ENCODE measurements around the gene WDR90.

Gene WDR90

DNA sequence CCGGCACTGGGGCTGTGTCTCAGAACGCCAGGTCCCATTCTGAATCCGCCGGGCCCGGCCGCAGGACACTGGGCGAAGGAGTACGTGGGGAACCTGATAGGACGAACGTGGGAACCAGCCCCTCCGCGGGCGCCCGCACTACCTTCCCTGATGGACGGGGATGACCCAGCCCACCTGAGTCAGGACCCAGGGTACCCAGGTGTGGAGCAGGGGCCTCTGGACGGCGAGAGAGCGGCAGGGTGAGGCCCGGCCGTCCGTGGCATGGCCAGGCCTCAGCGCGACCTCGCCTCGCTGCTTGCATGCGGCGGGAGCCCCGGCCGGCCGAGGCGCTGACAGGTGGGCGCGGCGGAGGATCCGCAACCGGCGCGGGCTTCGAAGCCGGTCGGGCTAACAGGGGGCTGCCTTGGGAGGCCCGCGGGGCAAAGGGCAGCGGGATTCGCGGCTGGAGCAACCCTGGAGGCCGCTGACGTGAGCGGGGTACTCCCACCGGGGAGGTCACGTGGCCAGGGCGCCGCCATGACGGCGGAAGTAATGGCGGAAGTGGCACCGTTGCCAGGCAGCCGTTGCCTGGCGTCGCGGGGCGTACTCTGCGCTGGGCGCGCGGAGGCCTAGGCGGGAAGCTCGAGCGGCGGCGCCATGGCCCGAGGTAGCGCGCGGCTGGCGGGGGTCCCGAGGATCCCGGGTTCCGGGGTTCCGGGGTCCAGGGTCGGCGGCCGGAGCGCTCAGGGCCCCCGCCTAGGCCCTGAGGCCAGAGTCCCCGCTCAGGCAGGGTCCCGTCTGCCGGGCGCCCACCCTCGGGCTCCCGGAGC is at the start of gene WDR90:
TSS of gene WDR90 (plus strand) at position 585 of the 809 bp plus-strand sequence. CDS start at position 637, 52 bp downstream.
- peak within 1 kb of the TSS; percentile 73 for H3K9ac ChIP-seq (ENCODE audit: low read depth, low read length)

DNA sequence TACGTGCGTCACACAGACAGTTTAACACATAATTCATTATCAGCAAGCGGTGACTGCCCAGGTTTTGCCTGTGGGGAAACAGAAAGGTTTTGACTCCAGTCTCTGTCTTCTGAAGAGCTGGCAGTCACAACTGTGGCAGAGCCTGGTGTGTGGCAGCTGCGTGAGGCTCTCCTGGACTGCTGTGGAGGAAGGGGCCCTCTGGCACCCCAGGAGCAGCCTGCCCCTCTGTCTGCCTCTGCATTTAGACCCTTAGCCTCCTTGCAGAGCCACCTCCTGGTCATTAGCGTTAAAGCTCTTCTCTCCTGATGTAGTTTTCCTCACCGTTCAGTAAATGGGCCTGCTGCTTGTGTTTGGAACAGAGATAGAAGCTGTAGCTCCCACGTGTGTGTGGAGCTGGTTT is 48.4 kb upstream of the WDR90 start:
- Histone ChIP-seq H3K36me3 (ENCODE audit: control insufficient read depth, insufficient read depth, low read length) (peaks cover 9% of the 10 kb centered on the region), H3K9me3 (ENCODE audit: control insufficient read depth, insufficient read depth, low read length) (no peaks in the 10 kb centered on the region), H3K4me1 (ENCODE audit: control insufficient read depth, insufficient read depth, low read length) (no peaks in the 10 kb centered on the region), H3K4me3 (ENCODE audit: low read depth, low read length) (no peak overlapping the region), H3K9ac (ENCODE audit: low read depth, low read length) (no peak overlapping the region), H3K27me3 (ENCODE audit: control insufficient read depth, insufficient read depth, low read length) (no peaks in the 10 kb centered on the region)

More for the DNA sequence above, at the start of gene WDR90:
- peaks cover 28% of the 10 kb centered on the region for H3K36me3 ChIP-seq (ENCODE audit: control insufficient read depth, insufficient read depth, low read length)
- H3K9me3 ChIP-seq (ENCODE audit: control insufficient read depth, insufficient read depth, low read length), result no peaks in the 10 kb centered on the region
- peak within 1 kb of the TSS; percentile 79 for H3K4me3 ChIP-seq (ENCODE audit: low read depth, low read length)
- H3K4me1 ChIP-seq (ENCODE audit: control insufficient read depth, insufficient read depth, low read length), result no peaks in the 10 kb centered on the region
- H3K27me3 ChIP-seq (ENCODE audit: control insufficient read depth, insufficient read depth, low read length), result no peaks in the 10 kb centered on the region

DNA sequence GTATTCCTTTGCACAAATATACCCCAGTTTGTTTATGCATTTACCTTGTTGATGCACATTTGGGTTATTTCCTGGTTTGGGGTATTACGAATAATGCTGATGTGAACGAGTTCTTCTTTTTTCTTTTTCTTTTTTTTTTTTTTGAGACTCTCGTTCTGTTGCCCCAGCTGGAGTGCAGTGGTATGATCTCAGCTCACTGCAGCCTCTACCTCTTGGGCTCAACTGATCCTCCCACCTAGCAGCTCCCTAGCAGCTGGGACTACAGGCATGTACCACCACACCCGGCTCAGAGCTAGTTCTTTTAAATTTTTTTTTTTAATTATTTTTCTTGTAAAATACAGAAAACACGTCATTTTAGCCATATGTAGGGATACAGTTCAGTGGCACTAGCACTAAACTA is 45.2 kb upstream of the WDR90 start:
- Histone ChIP-seq H3K9ac (ENCODE audit: low read depth, low read length) (no peak overlapping the region), H3K4me1 (ENCODE audit: control insufficient read depth, insufficient read depth, low read length) (no peaks in the 10 kb centered on the region), H3K4me3 (ENCODE audit: low read depth, low read length) (no peak overlapping the region), H3K36me3 (ENCODE audit: control insufficient read depth, insufficient read depth, low read length) (peaks cover 8% of the 10 kb centered on the region), H3K9me3 (ENCODE audit: control insufficient read depth, insufficient read depth, low read length) (no peaks in the 10 kb centered on the region), H3K27me3 (ENCODE audit: control insufficient read depth, insufficient read depth, low read length) (no peaks in the 10 kb centered on the region)

DNA sequence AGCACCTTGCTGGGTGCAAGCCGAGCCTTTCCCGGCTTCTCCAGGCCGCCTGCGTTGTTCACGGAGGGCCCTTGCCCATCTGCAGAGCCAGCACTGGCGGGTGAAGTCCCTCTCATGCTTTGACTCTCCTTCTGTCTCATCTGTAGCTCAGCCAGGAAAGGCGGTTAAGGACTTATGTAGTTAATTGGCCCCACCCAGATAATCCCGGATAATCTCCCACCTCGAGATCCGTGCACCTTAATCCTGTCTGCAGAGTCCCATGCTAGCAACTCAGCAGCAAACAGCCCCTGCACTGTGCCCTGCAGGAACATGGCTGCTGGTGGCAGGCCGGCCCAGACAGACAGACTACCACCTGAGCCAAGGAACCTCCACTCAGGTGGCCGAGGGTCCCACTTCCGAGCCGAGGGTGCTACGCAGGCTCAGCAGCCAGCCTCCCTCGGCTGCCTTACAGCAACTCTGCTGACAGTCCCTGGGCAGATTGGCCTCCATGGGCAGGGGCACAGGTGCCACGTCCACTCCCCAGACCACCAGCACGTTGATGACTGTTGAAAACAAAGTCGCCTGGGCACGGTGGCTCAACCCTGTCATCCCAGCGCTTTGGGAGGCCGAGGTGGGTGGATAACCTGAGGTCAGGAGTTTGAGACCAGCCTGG is 42.4 kb upstream of the WDR90 start:
- Histone ChIP-seq H3K9me3 (ENCODE audit: control insufficient read depth, insufficient read depth, low read length) (no peaks in the 10 kb centered on the region), H3K4me1 (ENCODE audit: control insufficient read depth, insufficient read depth, low read length) (no peaks in the 10 kb centered on the region), H3K9ac (ENCODE audit: low read depth, low read length) (no peak overlapping the region), H3K36me3 (ENCODE audit: control insufficient read depth, insufficient read depth, low read length) (no peaks in the 10 kb centered on the region), H3K4me3 (ENCODE audit: low read depth, low read length) (no peak overlapping the region), H3K27me3 (ENCODE audit: control insufficient read depth, insufficient read depth, low read length) (no peaks in the 10 kb centered on the region)

DNA sequence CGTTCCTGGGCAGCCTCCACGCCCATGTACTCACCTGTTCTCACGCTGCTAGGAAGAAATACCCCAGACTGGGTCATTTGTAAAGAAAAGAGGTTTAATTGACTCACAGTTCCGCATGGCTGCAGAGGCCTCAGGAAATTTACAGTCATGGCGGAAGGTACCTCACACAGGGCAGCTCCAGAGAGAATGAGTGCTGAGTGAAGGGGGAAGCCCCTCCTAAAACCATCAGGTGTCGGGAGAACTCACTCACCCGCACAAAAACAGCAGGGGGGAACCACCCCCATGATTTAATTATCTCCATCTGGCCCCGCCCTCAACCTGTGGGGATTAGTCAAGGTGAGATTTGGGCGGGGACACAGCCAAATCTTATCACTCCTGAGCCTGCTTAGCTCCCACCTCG is 41.1 kb upstream of the WDR90 start:
- no peaks in the 10 kb centered on the region for H3K9me3 ChIP-seq (ENCODE audit: control insufficient read depth, insufficient read depth, low read length)
- no peaks in the 10 kb centered on the region for H3K36me3 ChIP-seq (ENCODE audit: control insufficient read depth, insufficient read depth, low read length)
- no peaks in the 10 kb centered on the region for H3K27me3 ChIP-seq (ENCODE audit: control insufficient read depth, insufficient read depth, low read length)
- no peak overlapping the region for H3K9ac ChIP-seq (ENCODE audit: low read depth, low read length)
- H3K4me3 ChIP-seq (ENCODE audit: low read depth, low read length), result no peak overlapping the region
- no peaks in the 10 kb centered on the region for H3K4me1 ChIP-seq (ENCODE audit: control insufficient read depth, insufficient read depth, low read length)

DNA sequence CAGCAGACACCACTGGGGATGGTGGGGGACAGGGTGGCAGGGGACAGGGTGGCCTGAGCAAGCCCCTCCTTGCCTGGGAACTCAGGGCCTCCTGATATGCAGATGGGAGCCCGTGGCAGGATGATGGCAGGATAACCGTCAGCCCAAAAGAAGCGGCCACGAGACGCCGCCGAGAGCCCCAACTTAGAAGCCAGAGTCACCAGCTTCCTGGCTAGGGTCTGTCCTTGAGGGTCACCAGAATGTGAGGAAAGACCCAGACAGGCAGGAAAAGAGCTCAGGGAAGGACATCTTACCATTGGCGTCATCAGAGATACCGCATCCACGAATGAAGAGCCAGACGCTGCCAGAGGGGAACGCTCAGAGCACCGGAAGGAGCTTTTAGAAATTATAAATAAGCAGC is 39.8 kb upstream of the WDR90 start:
- H3K36me3 ChIP-seq (ENCODE audit: control insufficient read depth, insufficient read depth, low read length), result no peaks in the 10 kb centered on the region
- H3K9me3 ChIP-seq (ENCODE audit: control insufficient read depth, insufficient read depth, low read length), result no peaks in the 10 kb centered on the region
- no peaks in the 10 kb centered on the region for H3K27me3 ChIP-seq (ENCODE audit: control insufficient read depth, insufficient read depth, low read length)
- H3K4me1 ChIP-seq (ENCODE audit: control insufficient read depth, insufficient read depth, low read length), result no peaks in the 10 kb centered on the region
- no peak overlapping the region for H3K4me3 ChIP-seq (ENCODE audit: low read depth, low read length)
- no peak overlapping the region for H3K9ac ChIP-seq (ENCODE audit: low read depth, low read length)

DNA sequence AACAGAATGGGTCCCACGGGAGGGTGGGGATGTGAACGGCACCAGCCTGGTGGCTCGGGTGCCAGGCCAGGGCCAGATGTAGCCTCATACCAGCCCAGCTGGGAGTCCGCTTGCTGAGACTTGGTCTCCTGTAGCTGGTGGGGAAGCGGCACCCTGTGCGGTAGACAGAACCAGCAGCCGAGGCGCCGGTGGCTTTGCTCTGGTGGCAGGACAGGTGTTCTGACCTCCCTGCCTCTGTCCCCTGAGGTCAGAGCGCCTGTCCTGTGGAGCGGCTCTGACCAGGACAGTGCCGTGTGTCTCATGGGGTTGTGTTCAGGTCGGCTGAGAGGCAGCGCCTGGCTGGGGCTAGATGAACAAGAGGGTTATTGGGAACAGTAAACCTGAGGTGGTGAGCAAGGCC is 39.2 kb upstream of the WDR90 start:
- no peaks in the 10 kb centered on the region for H3K27me3 ChIP-seq (ENCODE audit: control insufficient read depth, insufficient read depth, low read length)
- H3K9me3 ChIP-seq (ENCODE audit: control insufficient read depth, insufficient read depth, low read length), result no peaks in the 10 kb centered on the region
- no peak overlapping the region for H3K9ac ChIP-seq (ENCODE audit: low read depth, low read length)
- no peak overlapping the region for H3K4me3 ChIP-seq (ENCODE audit: low read depth, low read length)
- H3K36me3 ChIP-seq (ENCODE audit: control insufficient read depth, insufficient read depth, low read length), result no peaks in the 10 kb centered on the region
- H3K4me1 ChIP-seq (ENCODE audit: control insufficient read depth, insufficient read depth, low read length), result no peaks in the 10 kb centered on the region

DNA sequence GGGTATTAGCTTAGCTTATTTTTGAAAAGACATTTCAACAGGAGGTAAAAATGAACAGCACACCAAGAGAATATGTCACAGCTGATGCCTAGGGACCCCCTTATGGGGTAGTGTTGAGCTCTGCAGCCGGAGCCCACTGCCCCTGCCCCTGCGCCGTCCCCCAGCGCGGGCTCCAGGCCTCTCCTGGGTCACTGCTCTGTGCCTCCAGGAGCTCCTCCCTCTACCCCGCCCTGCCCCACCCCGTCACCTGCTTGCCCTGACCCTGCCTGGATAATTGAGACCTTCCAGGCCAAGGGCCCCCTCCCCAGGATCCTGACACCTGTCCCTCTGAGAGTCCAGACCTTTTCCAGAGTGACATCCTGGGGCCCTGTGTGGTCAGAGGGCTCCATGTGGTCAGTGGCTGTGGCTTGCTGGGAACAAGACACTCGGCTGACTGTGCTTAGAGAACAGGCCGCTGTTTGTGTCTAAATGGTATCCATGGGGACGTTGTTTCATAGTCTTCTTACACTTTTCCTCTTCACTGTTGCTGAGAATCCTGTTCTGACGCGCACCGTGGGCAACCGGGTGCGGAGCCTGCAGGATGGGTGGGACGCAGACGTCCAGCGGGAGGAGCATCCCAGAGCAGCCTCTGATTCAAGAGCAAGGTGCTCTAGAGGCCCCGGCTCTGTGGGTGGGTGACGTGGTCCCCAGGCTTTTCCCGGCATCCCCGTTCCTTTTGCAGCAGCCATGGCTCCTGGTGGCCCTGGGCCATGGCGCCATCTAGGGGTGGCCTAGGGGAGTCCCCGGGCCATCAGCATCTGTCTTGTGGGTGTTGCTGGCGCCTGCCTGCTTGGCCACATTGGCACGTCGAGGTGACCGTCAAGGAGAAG is 38.4 kb upstream of the WDR90 start:
- Histone ChIP-seq H3K9me3 (ENCODE audit: control insufficient read depth, insufficient read depth, low read length) (no peaks in the 10 kb centered on the region), H3K36me3 (ENCODE audit: control insufficient read depth, insufficient read depth, low read length) (no peaks in the 10 kb centered on the region), H3K4me3 (ENCODE audit: low read depth, low read length) (no peak overlapping the region), H3K27me3 (ENCODE audit: control insufficient read depth, insufficient read depth, low read length) (no peaks in the 10 kb centered on the region), H3K4me1 (ENCODE audit: control insufficient read depth, insufficient read depth, low read length) (no peaks in the 10 kb centered on the region), H3K9ac (ENCODE audit: low read depth, low read length) (no peak overlapping the region)

DNA sequence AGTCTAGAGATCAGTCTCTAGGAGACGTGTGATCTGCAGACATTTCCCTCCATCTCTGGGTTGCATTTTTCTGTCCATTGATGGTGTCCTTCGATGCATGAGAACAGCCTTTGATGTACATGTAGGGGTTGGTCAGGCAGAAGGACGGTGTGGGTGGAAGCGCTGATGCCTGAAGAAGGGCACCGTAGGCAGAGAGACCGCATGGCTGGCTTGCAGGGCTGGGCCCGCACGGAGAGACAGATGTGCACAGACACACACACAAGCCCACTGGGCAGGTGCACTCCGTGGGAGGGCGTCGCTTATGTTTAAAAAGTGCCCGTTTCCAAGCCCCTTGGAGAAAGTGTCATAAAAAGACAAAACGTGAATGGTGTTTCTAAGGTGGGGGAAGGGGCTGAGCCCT is 34.0 kb upstream of the WDR90 start:
- no peaks in the 10 kb centered on the region for H3K4me1 ChIP-seq (ENCODE audit: control insufficient read depth, insufficient read depth, low read length)
- no peaks in the 10 kb centered on the region for H3K27me3 ChIP-seq (ENCODE audit: control insufficient read depth, insufficient read depth, low read length)
- no peaks in the 10 kb centered on the region for H3K36me3 ChIP-seq (ENCODE audit: control insufficient read depth, insufficient read depth, low read length)
- no peak overlapping the region for H3K9ac ChIP-seq (ENCODE audit: low read depth, low read length)
- H3K4me3 ChIP-seq (ENCODE audit: low read depth, low read length), result no peak overlapping the region
- H3K9me3 ChIP-seq (ENCODE audit: control insufficient read depth, insufficient read depth, low read length), result no peaks in the 10 kb centered on the region

DNA sequence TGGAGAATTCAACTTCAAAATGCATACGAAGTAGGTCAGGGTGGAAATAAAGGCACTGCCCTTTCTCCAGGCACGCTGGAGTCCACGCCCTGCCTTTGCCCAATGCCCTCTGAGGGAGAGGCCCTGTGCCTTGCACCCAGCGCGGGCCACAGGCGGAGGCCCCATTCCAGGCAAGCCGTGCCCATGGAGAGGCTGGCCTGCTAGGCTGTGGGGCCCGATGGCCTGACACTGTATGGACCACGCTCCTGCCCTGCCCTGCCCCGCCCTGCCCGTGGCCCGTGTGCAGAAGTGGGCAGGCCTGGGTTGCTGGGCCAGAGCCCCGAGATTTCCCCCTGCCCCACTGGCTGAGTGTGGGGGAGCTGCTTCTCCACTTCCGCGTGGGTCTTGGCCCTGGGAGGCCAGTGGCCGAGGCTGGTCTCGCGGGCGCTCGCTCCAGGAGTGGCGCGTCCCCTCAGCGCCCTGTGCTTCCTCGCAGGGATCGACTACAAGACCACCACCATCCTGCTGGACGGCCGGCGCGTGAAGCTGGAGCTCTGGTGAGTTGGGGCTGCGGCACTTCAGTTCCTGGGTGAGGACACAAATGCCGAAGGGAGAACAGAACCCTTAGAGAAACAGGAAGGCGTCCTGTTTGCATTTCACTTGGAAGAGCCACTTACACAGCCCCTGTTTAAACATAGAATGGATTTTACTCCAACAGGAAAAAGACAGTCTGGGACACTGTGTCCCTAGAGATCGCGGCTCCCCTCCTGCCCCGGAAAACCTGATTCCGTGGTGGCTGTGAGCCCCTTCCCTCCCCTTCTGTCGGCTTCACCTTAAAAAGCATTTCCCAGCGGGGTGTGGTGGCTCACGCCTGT is 32.2 kb upstream of the WDR90 start:
- Histone ChIP-seq H3K27me3 (ENCODE audit: control insufficient read depth, insufficient read depth, low read length) (no peaks in the 10 kb centered on the region), H3K9ac (ENCODE audit: low read depth, low read length) (no peak overlapping the region), H3K9me3 (ENCODE audit: control insufficient read depth, insufficient read depth, low read length) (no peaks in the 10 kb centered on the region), H3K36me3 (ENCODE audit: control insufficient read depth, insufficient read depth, low read length) (no peaks in the 10 kb centered on the region), H3K4me1 (ENCODE audit: control insufficient read depth, insufficient read depth, low read length) (no peaks in the 10 kb centered on the region), H3K4me3 (ENCODE audit: low read depth, low read length) (no peak overlapping the region)

DNA sequence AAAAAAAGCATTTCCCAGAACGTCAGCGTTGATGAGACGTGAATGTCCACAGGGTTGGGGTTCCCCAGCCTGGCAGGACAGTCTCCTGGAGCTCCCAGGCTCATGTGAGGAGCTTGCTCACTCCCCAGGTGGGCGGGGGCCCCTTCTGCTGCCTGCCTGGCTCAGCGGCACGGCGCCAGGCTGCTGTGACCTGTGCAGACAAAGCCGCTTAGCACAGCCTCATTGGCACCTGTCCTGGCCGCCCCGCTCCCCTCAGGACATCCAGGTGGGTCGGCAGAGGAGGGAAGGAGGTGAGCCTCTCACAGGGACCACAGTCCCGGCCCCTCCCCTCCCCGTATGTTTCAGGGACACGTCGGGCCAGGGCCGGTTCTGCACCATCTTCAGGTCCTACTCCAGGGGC is 31.3 kb upstream of the WDR90 start:
- Histone ChIP-seq H3K9ac (ENCODE audit: low read depth, low read length) (no peak overlapping the region), H3K27me3 (ENCODE audit: control insufficient read depth, insufficient read depth, low read length) (no peaks in the 10 kb centered on the region), H3K4me3 (ENCODE audit: low read depth, low read length) (no peak overlapping the region), H3K4me1 (ENCODE audit: control insufficient read depth, insufficient read depth, low read length) (no peaks in the 10 kb centered on the region), H3K9me3 (ENCODE audit: control insufficient read depth, insufficient read depth, low read length) (no peaks in the 10 kb centered on the region), H3K36me3 (ENCODE audit: control insufficient read depth, insufficient read depth, low read length) (no peaks in the 10 kb centered on the region)
